Trophoblast cell (in vitro differentiated cells and primary cell): ENCODE results near the gene APP.

ENCODE experiments used
- DNase-seq, 2 donors: peaks; one replicate each; pipeline ENCODE4 v3.0.0-alpha.2; 2016
- H2AFZ ChIP-seq: 2 replicates; pipeline ENCODE4 v1.6.1; 2013; ENCODE audit warnings: low read length, moderate library complexity, mild to moderate bottlenecking; ENCODE audit not compliant: insufficient read depth, poor library complexity
- H2AK5ac ChIP-seq: 2 replicates; pipeline ENCODE4 v1.6.1; 2013; ENCODE audit warnings: mild to moderate bottlenecking, low read length
- H2BK120ac ChIP-seq: 2 replicates; pipeline ENCODE4 v1.6.1; 2013; ENCODE audit warnings: low read length, mild to moderate bottlenecking, moderate library complexity; ENCODE audit not compliant: insufficient read depth, poor library complexity
- H2BK12ac ChIP-seq: 2 replicates; pipeline ENCODE4 v1.6.1; 2013; ENCODE audit warnings: mild to moderate bottlenecking, low read length, moderate library complexity
- H2BK5ac ChIP-seq: 2 replicates; pipeline ENCODE4 v1.6.1; 2013; ENCODE audit warnings: low read length, low read depth, moderate library complexity, mild to moderate bottlenecking; ENCODE audit not compliant: poor library complexity
- H3K14ac ChIP-seq: 2 replicates; pipeline ENCODE4 v1.6.1; 2013; ENCODE audit warnings: mild to moderate bottlenecking, low read length
- H3K18ac ChIP-seq: 2 replicates; pipeline ENCODE4 v1.6.1; 2013; ENCODE audit warnings: mild to moderate bottlenecking, low read length
- H3K23ac ChIP-seq: 2 replicates; pipeline ENCODE4 v1.6.1; 2013; ENCODE audit warnings: low read length
- H3K27ac ChIP-seq: 2 replicates; pipeline ENCODE4 v1.5.1; 2013; ENCODE audit warnings: low read depth, mild to moderate bottlenecking, inconsistent platforms, low read length, moderate library complexity
- H3K27me3 ChIP-seq: 2 replicates; pipeline ENCODE4 v1.6.1; 2013; ENCODE audit warnings: inconsistent platforms, mild to moderate bottlenecking, low read length, moderate library complexity; ENCODE audit not compliant: insufficient read depth
- H3K36me3 ChIP-seq, 2 experiments: 1 replicate in 1 of 2; 2 replicates in 1 of 2; pipeline ENCODE4 v1.6.1; 2013; ENCODE audit warnings: low read length in 2 of 2, mild to moderate bottlenecking in 2 of 2, moderate library complexity in 1 of 2; ENCODE audit not compliant: insufficient read depth in 2 of 2, control insufficient read depth in 1 of 2
- H3K4ac ChIP-seq: 2 replicates; pipeline ENCODE4 v1.6.1; 2013; ENCODE audit warnings: low read depth, mild to moderate bottlenecking, low read length, moderate library complexity
- H3K4me1 ChIP-seq, 2 experiments: 1 replicate in 1 of 2; 2 replicates in 1 of 2; pipeline ENCODE4 v1.6.1; 2013; ENCODE audit warnings: low read length in 2 of 2, mild to moderate bottlenecking in 2 of 2, moderate library complexity in 1 of 2; ENCODE audit not compliant: insufficient read depth in 2 of 2, control insufficient read depth in 1 of 2
- H3K4me2 ChIP-seq: 2 replicates; pipeline ENCODE4 v1.6.1; 2013; ENCODE audit warnings: inconsistent platforms, mild to moderate bottlenecking, low read length, moderate library complexity
- H3K4me3 ChIP-seq: 2 replicates; pipeline ENCODE4 v1.5.1; 2013; ENCODE audit warnings: mild to moderate bottlenecking, low read depth, low read length, inconsistent platforms
- H3K79me1 ChIP-seq: one replicate; pipeline ENCODE4 v1.6.1; 2013; ENCODE audit warnings: low read length
- H3K79me2 ChIP-seq: 2 replicates; pipeline ENCODE4 v1.6.1; 2013; ENCODE audit warnings: low read length, mild to moderate bottlenecking; ENCODE audit not compliant: control insufficient read depth, insufficient read depth, poor library complexity
- H3K9ac ChIP-seq: 2 replicates; pipeline ENCODE4 v1.6.1; 2013; ENCODE audit warnings: mild to moderate bottlenecking, low read length
- H3K9me3 ChIP-seq: 2 replicates; pipeline ENCODE4 v1.6.1; 2013; ENCODE audit warnings: low read depth, mild to moderate bottlenecking, control low read depth, inconsistent platforms, low read length; ENCODE audit not compliant: insufficient read depth
- H4K12ac ChIP-seq: 2 replicates; pipeline ENCODE4 v1.6.1; 2013; ENCODE audit warnings: low read depth, mild to moderate bottlenecking, low read length, moderate library complexity
- H4K8ac ChIP-seq: 2 replicates; pipeline ENCODE4 v1.6.1; 2013; ENCODE audit warnings: low read depth, mild to moderate bottlenecking, low read length, moderate library complexity
- H4K91ac ChIP-seq: one replicate; pipeline ENCODE4 v1.6.1; 2013; ENCODE audit warnings: low read depth, mild to moderate bottlenecking, low read length, moderate library complexity
- WGBS: extraction: QIAGEN DNeasy Blood & Tissue Kit; methylation state at CpG from one replicate; pipeline ENCODE4 v1.1.7; 2013; ENCODE audit warnings: missing lambda C conversion rate; ENCODE audit not compliant: insufficient read length, insufficient coverage; ENCODE audit errors: extremely low coverage; 5-methylcytosine and 5-hydroxymethylcytosine counted together

The APP gene

GRCh38 chr21:26126168-26126553, 44.4 kb downstream of the APP start:
- Histone ChIP-seq H3K27me3 (no peaks in the 10 kb centered on the region), H3K36me3 (no peaks in the 10 kb centered on the region), H4K12ac (no peak overlapping the region), H3K4me1 (peaks cover 11 to 18% of the 10 kb centered on the region in 2 experiments), H2AK5ac (no peak overlapping the region), H3K79me2 (peaks cover 2% of the 10 kb centered on the region), H3K23ac (no peak overlapping the region), H2BK12ac (no peak overlapping the region), H3K9ac (no peak overlapping the region), H3K79me1 (peaks cover 5% of the 10 kb centered on the region), H3K9me3 (no peaks in the 10 kb centered on the region), H3K4me2 (no peak overlapping the region), H3K14ac (no peak overlapping the region), H4K91ac (no peak overlapping the region), H3K4me3 (no peak overlapping the region), H2AFZ (no peak overlapping the region), H3K27ac (no peak overlapping the region), H2BK120ac (no peak overlapping the region), H2BK5ac (no peak overlapping the region), H3K18ac (no peak overlapping the region), H4K8ac (no peak overlapping the region), H3K4ac (no peak overlapping the region)
- DNase-seq = no peak
- no CpG with 5 or more reads among the region's 4 CpGs for WGBS

- H2BK120ac ChIP-seq = no peak overlapping the region
- peak overlapping the region; percentile 53 for H2BK5ac ChIP-seq
- H3K23ac ChIP-seq = no peak overlapping the region
- H3K9me3 ChIP-seq = no peaks in the 10 kb centered on the region
- peak overlapping the region; percentile 29 for H2AK5ac ChIP-seq
- no peak overlapping the region for H3K9ac ChIP-seq
- no peak overlapping the region for H4K8ac ChIP-seq
- H3K36me3 ChIP-seq = no peaks in the 10 kb centered on the region
- peaks cover 5% of the 10 kb centered on the region for H3K79me1 ChIP-seq
- no peak overlapping the region for H3K4me3 ChIP-seq
- no peak overlapping the region for H4K91ac ChIP-seq
- H3K4ac ChIP-seq = no peak overlapping the region
- H3K4me2 ChIP-seq = no peak overlapping the region
- H3K27me3 ChIP-seq = no peaks in the 10 kb centered on the region
- no peak overlapping the region for H2AFZ ChIP-seq
- DNase-seq = no peak
- H2BK12ac ChIP-seq = peak overlapping the region; percentile 36
- no peak overlapping the region for H4K12ac ChIP-seq
- H3K27ac ChIP-seq = no peak overlapping the region
- peak overlapping the region; percentile 29 for H3K14ac ChIP-seq
- peak overlapping the region; percentile 29 for H3K18ac ChIP-seq
- peaks cover 14 to 22% of the 10 kb centered on the region in 2 experiments for H3K4me1 ChIP-seq
- WGBS = no CpG with 5 or more reads among the region's 8 CpGs
- peaks cover 4% of the 10 kb centered on the region for H3K79me2 ChIP-seq
Observed at GRCh38 chr21:26125433-26126167, 45.0 kb downstream of the APP start.

DNA sequence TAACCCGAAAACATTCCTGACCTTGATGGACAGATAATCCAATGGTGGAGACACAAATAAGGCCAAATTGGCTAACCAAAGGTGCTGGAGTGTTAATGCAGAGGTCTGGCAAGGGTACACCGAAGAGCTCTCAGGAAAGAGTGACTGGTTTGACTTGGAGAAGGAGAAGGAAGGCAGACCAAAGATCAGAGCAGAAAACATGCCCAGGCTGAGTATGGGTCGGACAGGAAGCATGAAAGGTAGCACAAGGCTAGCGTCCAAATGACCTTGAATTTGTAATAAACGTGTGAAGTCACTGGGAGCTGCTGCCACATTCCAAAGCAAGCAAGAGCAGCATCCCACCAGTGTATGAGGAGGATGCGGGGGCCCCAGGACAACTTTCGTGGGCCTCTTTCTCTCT, 45.7 kb downstream of the APP start:
- H3K4ac ChIP-seq = peak overlapping the region; percentile 9
- peak overlapping the region; percentile 54 for H3K18ac ChIP-seq
- peak overlapping the region; percentile 70 for H2BK12ac ChIP-seq
- H2BK120ac ChIP-seq = peak overlapping the region; percentile 36
- H4K8ac ChIP-seq = peak overlapping the region; percentile 30
- WGBS = no CpG with 5 or more reads among the region's 7 CpGs
- peaks cover 5% of the 10 kb centered on the region for H3K79me1 ChIP-seq
- no peak overlapping the region for H3K4me3 ChIP-seq
- no peaks in the 10 kb centered on the region for H3K9me3 ChIP-seq
- no peak overlapping the region for H2AFZ ChIP-seq
- H3K23ac ChIP-seq = no peak overlapping the region
- peak overlapping the region; percentile 35 for H3K4me2 ChIP-seq
- no peak overlapping the region for H4K12ac ChIP-seq
- H3K14ac ChIP-seq = peak overlapping the region; percentile 32
- H3K27ac ChIP-seq = peak overlapping the region; percentile 67
- peaks cover 14 to 22% of the 10 kb centered on the region in 2 experiments for H3K4me1 ChIP-seq
- H2BK5ac ChIP-seq = peak overlapping the region; percentile 31
- peaks cover 4% of the 10 kb centered on the region for H3K79me2 ChIP-seq
- peak overlapping the region; percentile 26 for H4K91ac ChIP-seq
- no peak overlapping the region for H3K9ac ChIP-seq
- H3K36me3 ChIP-seq = no peaks in the 10 kb centered on the region
- H2AK5ac ChIP-seq = no peak overlapping the region
- no peak for DNase-seq
- H3K27me3 ChIP-seq = no peaks in the 10 kb centered on the region

DNA sequence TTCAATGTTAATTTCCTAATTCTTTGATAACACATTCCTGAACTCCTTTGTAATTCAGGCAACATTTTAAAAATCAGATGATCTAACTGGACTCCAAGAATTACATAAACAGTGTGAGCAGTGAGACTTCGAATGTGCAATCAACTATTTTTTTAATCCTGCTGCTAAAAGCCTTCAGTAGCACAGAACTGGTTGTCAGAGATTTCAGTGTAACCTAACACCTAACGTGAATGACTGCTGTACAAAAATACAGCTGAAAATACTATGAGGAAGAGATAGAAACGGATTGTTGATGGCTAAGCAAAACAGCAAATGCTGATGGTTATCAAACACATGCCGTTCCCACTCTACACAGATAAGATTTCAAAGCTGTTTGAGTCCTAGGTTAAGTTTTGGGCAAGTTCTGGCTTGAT, 46.1 kb downstream of the APP start:
- Histone ChIP-seq H3K18ac (no peak overlapping the region), H3K4me1 (peaks cover 14 to 22% of the 10 kb centered on the region in 2 experiments), H3K36me3 (no peaks in the 10 kb centered on the region), H2BK12ac (no peak overlapping the region), H3K27me3 (no peaks in the 10 kb centered on the region), H3K27ac (peak overlapping the region; percentile 67), H3K4ac (no peak overlapping the region), H2AK5ac (no peak overlapping the region), H2AFZ (no peak overlapping the region), H4K91ac (no peak overlapping the region), H4K12ac (no peak overlapping the region), H3K79me2 (peaks cover 4% of the 10 kb centered on the region), H2BK5ac (no peak overlapping the region), H2BK120ac (no peak overlapping the region), H3K9ac (no peak overlapping the region), H4K8ac (no peak overlapping the region), H3K4me2 (peak overlapping the region; percentile 35), H3K9me3 (no peaks in the 10 kb centered on the region), H3K4me3 (no peak overlapping the region), H3K14ac (no peak overlapping the region), H3K79me1 (peaks cover 5% of the 10 kb centered on the region), H3K23ac (no peak overlapping the region)
- no CpG with 5 or more reads among the region's 4 CpGs for WGBS
- peak; percentile 58 to 87 for DNase-seq
